GM12873 (cell line): Measurements from ENCODE around the gene RASGRP4.

Experiments used
- TF ChIP-seq, protein P1 (sequence below): IDR thresholded peaks from 2 replicates; pipeline ENCODE4 v1.5.1; 2012; ENCODE audit warnings: low read depth, mild to moderate bottlenecking, moderate library complexity, low read length, control low read depth; ENCODE audit not compliant: insufficient read depth; ENCODE audit errors: missing control alignments

The RASGRP4 gene

GRCh38 chr19:38400361-38400760 is 25.7 kb downstream of the RASGRP4 start:
- TF ChIP-seq, protein P1, sequence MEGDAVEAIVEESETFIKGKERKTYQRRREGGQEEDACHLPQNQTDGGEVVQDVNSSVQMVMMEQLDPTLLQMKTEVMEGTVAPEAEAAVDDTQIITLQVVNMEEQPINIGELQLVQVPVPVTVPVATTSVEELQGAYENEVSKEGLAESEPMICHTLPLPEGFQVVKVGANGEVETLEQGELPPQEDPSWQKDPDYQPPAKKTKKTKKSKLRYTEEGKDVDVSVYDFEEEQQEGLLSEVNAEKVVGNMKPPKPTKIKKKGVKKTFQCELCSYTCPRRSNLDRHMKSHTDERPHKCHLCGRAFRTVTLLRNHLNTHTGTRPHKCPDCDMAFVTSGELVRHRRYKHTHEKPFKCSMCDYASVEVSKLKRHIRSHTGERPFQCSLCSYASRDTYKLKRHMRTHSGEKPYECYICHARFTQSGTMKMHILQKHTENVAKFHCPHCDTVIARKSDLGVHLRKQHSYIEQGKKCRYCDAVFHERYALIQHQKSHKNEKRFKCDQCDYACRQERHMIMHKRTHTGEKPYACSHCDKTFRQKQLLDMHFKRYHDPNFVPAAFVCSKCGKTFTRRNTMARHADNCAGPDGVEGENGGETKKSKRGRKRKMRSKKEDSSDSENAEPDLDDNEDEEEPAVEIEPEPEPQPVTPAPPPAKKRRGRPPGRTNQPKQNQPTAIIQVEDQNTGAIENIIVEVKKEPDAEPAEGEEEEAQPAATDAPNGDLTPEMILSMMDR = no peak

DNA sequence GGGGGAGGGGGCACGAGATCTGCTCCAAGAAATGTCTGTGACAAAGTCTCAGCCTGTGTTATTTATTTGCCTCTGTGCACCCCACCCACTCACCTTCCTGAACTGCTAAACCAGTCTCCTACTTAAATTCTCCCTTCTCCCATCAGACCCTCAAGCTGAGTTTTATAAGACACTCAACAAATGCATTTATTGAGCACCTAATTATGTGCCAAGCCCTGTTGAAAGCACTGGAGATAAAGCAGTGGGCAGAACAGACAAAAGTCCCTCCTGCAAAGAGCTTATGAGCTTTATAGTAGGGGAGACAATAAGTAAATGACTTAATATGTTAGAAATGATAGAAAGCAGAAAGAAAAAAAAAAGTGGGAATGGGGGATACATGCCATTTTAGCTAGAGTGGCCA is 26.5 kb downstream of the RASGRP4 start:
- TF ChIP-seq, protein P1 = no peak

DNA sequence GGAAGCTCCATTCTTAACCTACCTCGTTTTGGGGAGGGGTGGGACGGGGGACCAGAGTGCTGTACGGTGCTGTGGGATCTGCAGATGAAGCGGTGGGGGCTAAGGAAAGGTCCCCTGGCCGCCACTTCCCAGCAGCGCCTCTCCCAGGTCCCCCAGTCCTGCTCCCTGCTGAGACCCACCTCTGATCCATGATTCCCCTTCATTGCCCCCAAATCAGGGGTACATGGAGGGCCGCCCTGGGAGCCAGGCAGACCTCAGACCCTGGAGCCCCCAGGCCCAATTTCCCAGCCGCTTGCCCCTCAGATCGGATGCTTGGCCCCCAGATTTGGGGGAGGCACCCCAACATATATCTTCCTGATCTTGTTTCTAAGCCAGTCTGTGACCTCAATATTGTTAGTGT is 26.9 kb downstream of the RASGRP4 start:
- TF ChIP-seq, protein P1 = no peak

DNA sequence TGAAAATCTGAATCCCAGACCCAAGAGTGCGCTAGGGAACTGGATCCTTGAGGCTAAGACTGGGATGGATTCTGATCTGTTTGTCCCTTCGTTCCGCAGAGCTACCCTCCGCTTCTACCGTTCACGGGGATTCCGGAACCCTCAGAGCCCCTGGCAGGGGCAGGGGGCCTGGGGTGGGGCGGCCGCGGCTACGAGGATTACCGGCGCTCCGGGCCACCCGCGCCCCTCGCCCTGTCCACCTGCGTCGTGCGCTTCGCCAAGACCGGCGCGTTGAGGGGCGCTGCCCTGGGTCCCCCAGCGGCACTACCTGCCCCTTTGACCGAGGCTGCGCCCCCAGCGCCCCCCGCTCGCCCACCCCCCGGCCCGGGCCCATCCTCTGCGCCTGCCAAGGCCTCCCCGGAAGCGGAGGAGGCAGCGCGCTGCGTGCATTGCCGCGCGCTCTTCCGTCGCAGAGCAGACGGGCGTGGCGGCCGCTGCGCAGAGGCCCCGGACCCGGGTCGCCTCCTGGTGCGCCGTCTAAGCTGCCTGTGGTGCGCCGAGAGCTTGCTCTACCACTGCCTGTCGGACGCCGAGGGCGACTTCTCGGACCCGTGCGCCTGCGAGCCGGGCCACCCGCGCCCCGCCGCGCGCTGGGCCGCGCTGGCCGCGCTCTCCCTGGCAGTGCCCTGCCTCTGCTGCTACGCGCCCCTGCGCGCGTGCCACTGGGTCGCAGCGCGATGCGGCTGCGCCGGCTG is 30.5 kb downstream of the RASGRP4 start:
- TF ChIP-seq, protein P1 = no peak

DNA sequence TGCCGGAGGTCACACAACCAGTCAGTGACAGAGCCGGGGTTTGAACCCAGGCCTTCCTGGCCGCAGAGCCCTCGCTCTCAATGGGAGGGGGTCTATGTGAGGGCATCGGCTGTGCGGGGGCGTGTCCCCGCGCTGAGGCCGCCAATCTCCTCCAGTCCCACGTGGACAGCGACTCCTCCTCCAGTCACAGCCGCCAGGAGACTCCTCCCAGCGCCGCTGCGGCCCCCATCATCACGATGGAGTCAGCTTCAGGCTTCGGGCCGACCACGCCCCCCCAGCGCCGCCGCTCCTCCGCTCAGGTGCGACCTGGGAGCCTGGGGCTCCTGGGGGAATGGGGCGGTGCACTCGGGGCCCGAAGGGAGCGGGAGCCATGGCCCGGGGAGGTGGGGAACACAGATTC is 31.5 kb downstream of the RASGRP4 start:
- TF ChIP-seq, protein P1 = no peak

DNA sequence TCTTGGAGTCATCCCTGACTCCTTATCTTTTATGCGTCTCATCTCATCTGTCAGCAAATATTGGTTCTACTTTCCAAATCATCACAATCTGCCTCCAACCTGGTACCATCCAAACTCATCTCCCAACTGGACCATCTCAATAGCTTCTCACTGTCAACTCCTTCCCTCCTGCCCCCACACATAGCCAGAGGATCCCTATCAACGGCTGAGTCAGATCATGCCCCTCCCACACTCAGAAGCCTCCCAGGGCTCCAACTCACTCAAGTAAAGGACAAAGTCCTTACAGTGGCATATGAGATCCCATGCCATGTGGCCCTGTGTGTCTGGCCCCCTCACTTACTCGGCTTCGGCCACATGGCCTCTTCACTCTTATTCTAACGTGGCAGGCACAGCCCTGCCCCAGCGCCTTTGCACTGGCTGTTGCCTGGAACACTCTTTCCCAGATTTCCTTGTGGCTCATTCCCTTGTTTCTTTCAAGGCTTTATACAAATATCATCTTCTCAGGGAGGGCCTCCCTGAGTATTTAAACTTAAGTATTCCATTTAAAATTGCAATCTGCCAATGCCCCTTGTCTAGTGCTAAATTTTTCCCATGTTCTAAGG is 33.2 kb downstream of the RASGRP4 start:
- TF ChIP-seq, protein P1 = no peak

- TF ChIP-seq, protein P1 = no peak
Measured at GRCh38 chr19:38391911-38392464, 34.0 kb downstream of the RASGRP4 start.
